CD4-positive, alpha-beta T cell (primary cell): ENCODE data around the gene KNTC1. TPM values are rescaled to one million over a fixed set of nuclear protein-coding genes. Genes with fewer than 3 reads are reported as not detected.

ENCODE experiments used
- ATAC-seq: fragments of 200-7000 bp; cut with Tn5 transposase; one replicate; pipeline ENCODE4 v1.10.0; 2022; ENCODE audit warnings: mild to moderate bottlenecking; ENCODE audit not compliant: poor library complexity
- CTCF ChIA-PET: fragments of 350-600 bp; sonication (Branson Sonifier 250); formaldehyde crosslinking; loops from one replicate; lab custom pipeline; 2021; ENCODE audit warnings: antibody characterized with exemption, inconsistent platforms; lab: Charles Lee
- POLR2A ChIA-PET: fragments of 350-600 bp; sonication (Branson Sonifier 250); formaldehyde crosslinking; loops from one replicate; lab custom pipeline; 2021; ENCODE audit warnings: antibody characterized with exemption, inconsistent platforms; lab: Charles Lee
- DNase-seq, 14 experiments: peaks; one replicate each; pipeline ENCODE4 v3.0.0-alpha.2; 2013 to 2020; ENCODE audit warnings: mixed read lengths in 2 of 14
- H3K27ac ChIP-seq, 2 donors: one replicate each; pipeline versions ENCODE4 v1.5.1 to v1.7.0; 2013; ENCODE audit warnings: low read length in 2 of 2, low read depth in 1 of 2, mild to moderate bottlenecking in 1 of 2
- H3K27me3 ChIP-seq, 2 experiments: 1 replicate in 1 of 2; 2 replicates in 1 of 2; pipeline versions ENCODE4 v1.6.1 to v1.7.0; 2013; ENCODE audit warnings: low read length in 2 of 2, control low read depth in 1 of 2, mild to moderate bottlenecking in 1 of 2, moderate library complexity in 1 of 2; ENCODE audit not compliant: insufficient read depth in 2 of 2, control insufficient read depth in 1 of 2
- H3K36me3 ChIP-seq: one replicate; pipeline ENCODE4 v1.6.1; 2013; ENCODE audit warnings: low read length, control low read depth; ENCODE audit not compliant: insufficient read depth
- H3K4me1 ChIP-seq: one replicate; pipeline ENCODE4 v1.6.1; 2013; ENCODE audit warnings: low read length, control low read depth; ENCODE audit not compliant: insufficient read depth
- H3K4me3 ChIP-seq: one replicate; pipeline ENCODE4 v1.5.1; 2013; ENCODE audit warnings: mild to moderate bottlenecking, low read length, moderate library complexity
- H3K9me3 ChIP-seq, 2 experiments: 1 replicate in 1 of 2; 2 replicates in 1 of 2; pipeline versions ENCODE4 v1.6.1 to v1.7.0; 2013; ENCODE audit warnings: low read length in 2 of 2, mild to moderate bottlenecking in 2 of 2, control low read depth in 1 of 2, moderate library complexity in 1 of 2; ENCODE audit not compliant: control insufficient read depth in 1 of 2, insufficient read depth in 1 of 2
- H3K27ac Mint-ChIP-seq: one replicate; pipeline ENCODE4 v1.8.0; 2020; ENCODE audit warnings: mixed read lengths
- H3K27me3 Mint-ChIP-seq: one replicate; pipeline ENCODE4 v1.8.0; 2021; ENCODE audit warnings: mixed read lengths
- H3K36me3 Mint-ChIP-seq: one replicate; pipeline ENCODE4 v1.8.0; 2021; ENCODE audit warnings: low read depth, mixed read lengths
- H3K4me1 Mint-ChIP-seq: one replicate; pipeline ENCODE4 v1.8.0; 2021; ENCODE audit warnings: low read depth, mixed read lengths
- H3K4me3 Mint-ChIP-seq: one replicate; pipeline ENCODE4 v1.8.0; 2020; ENCODE audit warnings: mild to moderate bottlenecking, mixed read lengths
- H3K9me3 Mint-ChIP-seq: one replicate; pipeline ENCODE4 v1.8.0; 2020; ENCODE audit warnings: mixed read lengths
- intact Hi-C, 2 experiments: fragments of 100-400 bp; cut with DNase I in 1 of 2; cut with micrococcal nuclease in 1 of 2; formaldehyde crosslinking; loops; one replicate each; pipeline versions ENCODE4 v1.15.1 to v1.9.0; 2023 to 2025; cut with DNase I, micrococcal nuclease
- total RNA-seq, 174 experiments: library from RNA in 2 of 174; stranded (reverse) in 2 of 174; gene quantifications; one replicate each; pipeline ENCODE4 v1.2.3 and lab custom pipeline; 2021 to 2026
- TF ChIP-seq, protein P1 (sequence below): fragments of 200-600 bp; IDR thresholded peaks from one replicate; pipeline ENCODE4 v1.8.0; 2022; ENCODE audit warnings: antibody characterized with exemption, mild to moderate bottlenecking

The KNTC1 gene
- total RNA-seq, 2 experiments from 2014 or later = 23.3 to 23.8 TPM

DNA sequence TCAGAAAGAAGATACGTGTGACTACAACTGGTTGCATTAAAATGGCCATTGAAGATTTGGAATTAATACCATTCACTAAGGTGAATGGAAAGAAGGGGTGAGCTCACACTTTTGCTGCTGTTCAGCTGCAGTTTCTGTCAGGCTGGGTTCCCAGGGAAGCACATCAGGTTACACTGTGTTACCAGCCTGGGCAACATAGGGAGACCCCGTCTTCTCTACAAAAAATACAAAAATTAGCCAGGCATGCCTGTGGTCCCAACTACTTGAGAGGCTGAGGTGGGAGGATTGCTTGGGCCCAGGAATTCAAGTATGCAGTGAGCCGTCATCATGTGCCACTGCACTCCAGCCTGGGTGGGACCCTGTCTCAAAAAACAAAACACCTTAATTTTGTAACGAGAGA lies 13.4 kb upstream of the KNTC1 start:
- no peak for DNase-seq
- TF ChIP-seq, protein P1, sequence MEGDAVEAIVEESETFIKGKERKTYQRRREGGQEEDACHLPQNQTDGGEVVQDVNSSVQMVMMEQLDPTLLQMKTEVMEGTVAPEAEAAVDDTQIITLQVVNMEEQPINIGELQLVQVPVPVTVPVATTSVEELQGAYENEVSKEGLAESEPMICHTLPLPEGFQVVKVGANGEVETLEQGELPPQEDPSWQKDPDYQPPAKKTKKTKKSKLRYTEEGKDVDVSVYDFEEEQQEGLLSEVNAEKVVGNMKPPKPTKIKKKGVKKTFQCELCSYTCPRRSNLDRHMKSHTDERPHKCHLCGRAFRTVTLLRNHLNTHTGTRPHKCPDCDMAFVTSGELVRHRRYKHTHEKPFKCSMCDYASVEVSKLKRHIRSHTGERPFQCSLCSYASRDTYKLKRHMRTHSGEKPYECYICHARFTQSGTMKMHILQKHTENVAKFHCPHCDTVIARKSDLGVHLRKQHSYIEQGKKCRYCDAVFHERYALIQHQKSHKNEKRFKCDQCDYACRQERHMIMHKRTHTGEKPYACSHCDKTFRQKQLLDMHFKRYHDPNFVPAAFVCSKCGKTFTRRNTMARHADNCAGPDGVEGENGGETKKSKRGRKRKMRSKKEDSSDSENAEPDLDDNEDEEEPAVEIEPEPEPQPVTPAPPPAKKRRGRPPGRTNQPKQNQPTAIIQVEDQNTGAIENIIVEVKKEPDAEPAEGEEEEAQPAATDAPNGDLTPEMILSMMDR = no peak
- intact Hi-C loops = no loop called here

DNA sequence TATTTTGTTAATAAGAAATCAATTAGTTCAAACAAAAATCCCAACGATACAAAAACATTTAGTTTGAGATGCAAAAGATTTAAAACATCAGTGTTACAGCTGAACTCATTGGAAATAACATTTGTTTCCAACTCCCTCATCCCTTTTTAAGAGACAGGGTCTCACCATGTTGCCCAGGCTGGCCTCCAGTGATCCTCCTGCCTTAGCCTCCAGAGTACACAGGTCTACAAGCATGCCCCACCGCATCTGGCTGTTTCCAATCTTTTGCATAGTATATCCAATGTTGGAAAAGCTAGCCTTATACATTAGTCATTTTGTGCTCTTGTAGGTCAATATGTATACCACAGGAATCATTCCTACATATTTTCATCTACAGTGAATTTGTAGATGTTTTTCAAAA lies 11.8 kb upstream of the KNTC1 start:
- no peak for DNase-seq
- H3K4me1 ChIP-seq = no peaks in the 10 kb centered on the region
- Mint-ChIP-seq H3K9me3 (no peaks in the 10 kb centered on the region), H3K36me3 (peaks cover 98% of the 10 kb centered on the region), H3K4me3 (no peak overlapping the region), H3K27ac (no peak overlapping the region), H3K4me1 (peaks cover 15% of the 10 kb centered on the region), H3K27me3 (no peaks in the 10 kb centered on the region)
- no peaks in the 10 kb centered on the region for H3K9me3 ChIP-seq
- ChIA-PET CTCF (interaction anchor here (1.1 kb wide), 1 partner anchor 11 kb away, joined by 3 read pairs; the partner anchor contains the start of genes KNTC1 and RSRC2), POLR2A (interaction anchor here (3.5 kb wide), 1 partner anchor 14 kb away, joined by 16 read pairs; the partner anchor contains the start of gene ZCCHC8)
- H3K4me3 ChIP-seq = no peak overlapping the region
- no peak overlapping the region for H3K27ac ChIP-seq
- intact Hi-C loops = no loop called here
- no peak for ATAC-seq
- H3K27me3 ChIP-seq = no peaks in the 10 kb centered on the region
- peaks cover 95% of the 10 kb centered on the region for H3K36me3 ChIP-seq
- TF ChIP-seq, protein P1 = no peak

More for the DNA sequence above, 13.4 kb upstream of the KNTC1 start:
- H3K27me3 Mint-ChIP-seq = no peaks in the 10 kb centered on the region
- H3K27ac Mint-ChIP-seq = no peak overlapping the region
- H3K4me3 Mint-ChIP-seq = no peak overlapping the region
- ChIA-PET CTCF (interaction anchor here (0.9 kb wide), 1 partner anchor 238 kb away, joined by 3 read pairs; no protein-coding TSS in a partner anchor), POLR2A (interaction anchor here (1.1 to 1.7 kb wide), 2 partner anchors 13 kb away, joined by 4 to 7 read pairs; partner anchors contain the start of genes KNTC1, RSRC2 and ZCCHC8)
- Histone ChIP-seq H3K9me3 (no peaks in the 10 kb centered on the region), H3K27me3 (no peaks in the 10 kb centered on the region), H3K27ac (no peak overlapping the region), H3K36me3 (peaks cover 95% of the 10 kb centered on the region), H3K4me1 (no peaks in the 10 kb centered on the region), H3K4me3 (no peak overlapping the region)
- peaks cover 99% of the 10 kb centered on the region for H3K36me3 Mint-ChIP-seq
- no peak for ATAC-seq
- H3K4me1 Mint-ChIP-seq = peaks cover under 1% of the 10 kb centered on the region
- H3K9me3 Mint-ChIP-seq = no peaks in the 10 kb centered on the region

DNA sequence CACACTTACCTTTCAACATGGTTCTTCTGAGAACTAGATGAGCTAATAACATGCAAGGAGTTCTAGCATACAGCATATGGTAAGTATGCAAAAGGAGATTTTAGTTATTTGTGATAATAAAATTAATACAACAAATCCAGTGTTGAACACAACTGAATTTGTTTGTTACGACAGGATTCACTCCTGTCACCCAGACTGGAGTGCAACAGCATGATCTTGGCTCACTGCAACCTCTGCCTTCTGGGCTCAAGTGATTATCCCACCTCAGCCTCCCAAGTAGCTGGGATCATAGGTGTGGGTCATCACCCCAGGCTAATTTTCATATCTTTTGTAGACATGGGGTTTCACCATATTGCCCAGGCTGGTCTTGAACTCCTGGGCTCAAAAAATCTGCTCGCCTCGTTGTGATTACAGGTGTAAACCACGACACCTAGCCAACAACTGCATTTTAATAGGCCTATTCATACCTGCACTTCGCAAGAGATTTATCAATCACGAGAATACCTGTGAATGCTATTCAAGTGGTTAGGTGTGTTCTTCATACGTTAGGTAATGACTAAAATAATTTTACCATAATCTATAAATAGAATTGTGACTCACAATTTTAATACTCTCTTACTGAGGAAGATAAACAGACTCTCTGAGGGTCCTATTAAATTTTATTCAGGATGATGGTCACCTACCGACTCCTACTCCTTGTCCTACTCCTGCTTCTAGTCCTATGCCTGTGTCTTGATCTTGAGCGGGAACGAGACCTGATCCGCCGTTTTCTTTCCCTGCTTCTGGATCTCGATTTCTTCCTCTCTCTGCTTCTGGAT lies 10.3 kb upstream of the KNTC1 start:
- H3K36me3 Mint-ChIP-seq = peaks cover 98% of the 10 kb centered on the region
- no peak overlapping the region for H3K4me3 ChIP-seq
- ATAC-seq (no peak), DNase-seq (no peak)
- no peaks in the 10 kb centered on the region for H3K27me3 ChIP-seq
- peaks cover 95% of the 10 kb centered on the region for H3K36me3 ChIP-seq
- H3K4me3 Mint-ChIP-seq = no peak overlapping the region
- no peak overlapping the region for H3K27ac ChIP-seq
- H3K27me3 Mint-ChIP-seq = no peaks in the 10 kb centered on the region
- H3K27ac Mint-ChIP-seq = peak overlapping the region; percentile 13
- peaks cover 27% of the 10 kb centered on the region for H3K4me1 Mint-ChIP-seq
- ChIA-PET POLR2A (interaction anchor here (1.4 to 3.5 kb wide), 2 partner anchors 10 to 16 kb away, joined by 4 to 16 read pairs; partner anchors contain the start of genes KNTC1, RSRC2 and ZCCHC8), CTCF (no interaction called here)
- H3K9me3 ChIP-seq = no peaks in the 10 kb centered on the region
- TF ChIP-seq, protein P1 = no peak
- intact Hi-C loops = no loop called here
- peaks cover 2% of the 10 kb centered on the region for H3K4me1 ChIP-seq
- H3K9me3 Mint-ChIP-seq = no peaks in the 10 kb centered on the region
